SK-N-SH (cell line): ENCODE measurements around the gene UFSP2. TPM values are rescaled to one million over a fixed set of nuclear protein-coding genes. Genes with fewer than 3 reads are reported as not detected.

Source experiments
- CTCF ChIA-PET: fragments of 300-600, 350-600 bp; formaldehyde crosslinking; extraction: SDS; loops from one replicate; lab custom pipeline; 2021; lab: Yijun Ruan, JAX
- POLR2A ChIA-PET: fragments of 350-600 bp; sonication (Branson Sonifier 250); formaldehyde crosslinking; extraction: SDS; loops from one replicate; lab custom pipeline; 2020; ENCODE audit warnings: antibody characterized with exemption, inconsistent platforms; lab: Yijun Ruan, JAX
- DNase-seq: peaks from one replicate; pipeline ENCODE4 v3.0.0; 2012
- H2AFZ ChIP-seq: fragments of 200-600 bp; sonication (generic); 2 replicates; pipeline ENCODE4 v1.8.1; 2016; ENCODE audit warnings: antibody characterized with exemption, mild to moderate bottlenecking, low read depth
- H3F3A ChIP-seq: fragments of 200-600 bp; sonication (generic); replicated peaks from 2 replicates; pipeline ENCODE3; 2016; ENCODE audit warnings: antibody characterized with exemption, mild to moderate bottlenecking; ENCODE audit not compliant: insufficient read depth
- H3K27ac ChIP-seq, 2 experiments: fragments of 200-500 bp in 1 of 2; fragments of 200-600 bp in 1 of 2; sonication (Bioruptor generic) in 1 of 2; sonication (generic), shearing (Covaris generic) in 1 of 2; 2 replicates each; pipeline versions ENCODE4 v1.5.1 to v1.6.1; 2014 to 2016; ENCODE audit warnings: low read depth in 2 of 2, inconsistent platforms in 1 of 2, low read length in 1 of 2, mild to moderate bottlenecking in 1 of 2, mixed read lengths in 1 of 2
- H3K27me3 ChIP-seq: fragments of 200-600 bp; sonication (generic), shearing (Covaris generic); 2 replicates; pipeline ENCODE4 v1.6.1; 2016; ENCODE audit warnings: mixed run types; ENCODE audit not compliant: insufficient read depth
- H3K36me3 ChIP-seq, 2 experiments: fragments of 200-500 bp in 1 of 2; fragments of 200-600 bp in 1 of 2; sonication (Bioruptor generic) in 1 of 2; sonication (generic) in 1 of 2; replicated peaks in 1 of 2; 2 replicates each; pipeline versions ENCODE3 to v1.5.1; 2014 to 2016; ENCODE audit warnings: low read length in 1 of 2, mild to moderate bottlenecking in 1 of 2; ENCODE audit not compliant: insufficient read depth in 2 of 2, control insufficient read depth in 1 of 2
- H3K4me1 ChIP-seq, 2 experiments: fragments of 200-500 bp in 1 of 2; fragments of 200-600 bp in 1 of 2; sonication (Bioruptor generic) in 1 of 2; sonication (generic), shearing (Covaris generic) in 1 of 2; 2 replicates each; pipeline versions ENCODE4 v1.5.1 to v1.6.1; 2014 to 2016; ENCODE audit warnings: low read depth in 1 of 2, low read length in 1 of 2, mixed run types in 1 of 2; ENCODE audit not compliant: insufficient read depth in 2 of 2, control insufficient read depth in 1 of 2
- H3K4me2 ChIP-seq: fragments of 200-600 bp; sonication (generic), shearing (Covaris generic); 2 replicates; pipeline ENCODE4 v1.6.1; 2017; ENCODE audit warnings: mixed run types
- H3K4me3 ChIP-seq, 2 experiments: fragments of 200-500 bp in 1 of 2; fragments of 200-600 bp in 1 of 2; sonication (Bioruptor generic) in 1 of 2; sonication (generic), shearing (Covaris generic) in 1 of 2; 2 replicates each; pipeline versions ENCODE4 v1.5.1 to v1.8.1; 2014 to 2016; ENCODE audit warnings: low read depth in 2 of 2, inconsistent platforms in 1 of 2, low read length in 1 of 2, mild to moderate bottlenecking in 1 of 2, mixed read lengths in 1 of 2, moderate library complexity in 1 of 2
- H3K79me2 ChIP-seq: fragments of 200-600 bp; sonication (generic); 2 replicates; pipeline ENCODE4 v1.8.1; 2017; ENCODE audit warnings: mild to moderate bottlenecking; ENCODE audit not compliant: insufficient read depth
- H3K9ac ChIP-seq: fragments of 200-600 bp; sonication (generic); 2 replicates; pipeline ENCODE4 v1.6.1; 2017; ENCODE audit warnings: mixed run types
- H3K9me2 ChIP-seq: fragments of 200-600 bp; sonication (generic); 2 replicates; pipeline ENCODE4 v1.6.1; 2017; ENCODE audit warnings: mixed run types
- H3K9me3 ChIP-seq: fragments of 200-600 bp; sonication (generic); 2 replicates; pipeline ENCODE4 v1.6.1; 2017; ENCODE audit warnings: mixed run types, mild to moderate bottlenecking, moderate library complexity
- H4K20me1 ChIP-seq: fragments of 200-600 bp; sonication (generic); 2 replicates; pipeline ENCODE4 v1.6.1; 2017; ENCODE audit warnings: mild to moderate bottlenecking, mixed run types; ENCODE audit not compliant: insufficient read depth
- CHD2 ChIP-seq: fragments of 150-350 bp; IDR thresholded peaks from 2 replicates; pipeline ENCODE4 v1.6.1; 2018; ENCODE audit warnings: low read length; ENCODE audit not compliant: partially characterized antibody
- EP300 ChIP-seq, 2 experiments: IDR thresholded peaks; 2 replicates each; pipeline versions ENCODE4 v1.4.0 to v1.6.1; 2012; ENCODE audit warnings: borderline replicate concordance in 1 of 2, low read depth in 1 of 2, low read length in 1 of 2
- EZH2phosphoT487 ChIP-seq: fragments of 200-600 bp; sonication (generic); IDR thresholded peaks from 2 replicates; pipeline ENCODE4 v1.6.1; 2017; ENCODE audit warnings: low read depth, mixed run types, mild to moderate bottlenecking, antibody characterized with exemption, moderate library complexity, borderline replicate concordance
- FOXM1 ChIP-seq: IDR thresholded peaks from 2 replicates; pipeline ENCODE4 v1.4.0; 2012; ENCODE audit warnings: low read depth, mild to moderate bottlenecking
- GABPA ChIP-seq: IDR thresholded peaks from 2 replicates; pipeline ENCODE4 v1.4.0; 2012; ENCODE audit warnings: low read depth, mild to moderate bottlenecking
- JUND ChIP-seq: IDR thresholded peaks from 2 replicates; pipeline ENCODE4 v1.4.0; 2012
- NRF1 ChIP-seq: IDR thresholded peaks from 2 replicates; pipeline ENCODE4 v1.6.1; 2012; ENCODE audit warnings: low read depth, mild to moderate bottlenecking, low read length
- POLR2AphosphoS5 ChIP-seq: IDR thresholded peaks from 2 replicates; pipeline ENCODE4 v1.6.1; 2012; ENCODE audit warnings: low read depth, low read length
- RFX5 ChIP-seq: IDR thresholded peaks from 2 replicates; pipeline ENCODE4 v1.6.1; 2012; ENCODE audit warnings: mild to moderate bottlenecking, improper control_type of control experiment, low read length
- SIN3A ChIP-seq: IDR thresholded peaks from 2 replicates; pipeline ENCODE4 v1.6.1; 2012; ENCODE audit warnings: low read depth, mild to moderate bottlenecking, low read length, moderate library complexity, borderline replicate concordance
- YY1 ChIP-seq: IDR thresholded peaks from 2 replicates; pipeline ENCODE4 v1.4.0; 2012; ENCODE audit warnings: low read depth, mild to moderate bottlenecking
- WGBS: methylation state at CpG from one replicate; pipeline ENCODE4 v1.1.6; 2017; ENCODE audit warnings: low lambda C conversion rate; 5-methylcytosine and 5-hydroxymethylcytosine counted together
- polyA plus RNA-seq, 3 experiments: library from polyadenylated mRNA; depleted of rRNA; stranded (reverse); fragments of >200 nt; gene quantifications; 2 replicates each; pipeline ENCODE4 v1.2.3, GENCODE V29; 2012
- TF ChIP-seq, protein P1 (sequence below): fragments of 150-350 bp; IDR thresholded peaks from 2 replicates; pipeline ENCODE4 v1.6.1; 2017; ENCODE audit warnings: antibody characterized with exemption, low read length, low read depth, borderline replicate concordance
- TF ChIP-seq, protein P2 (sequence below): IDR thresholded peaks from 2 replicates; pipeline ENCODE4 v1.6.1; 2012; ENCODE audit warnings: mild to moderate bottlenecking, low read depth, low read length, moderate library complexity
- TF ChIP-seq, protein P3 (sequence below): IDR thresholded peaks from 2 replicates; pipeline ENCODE4 v1.4.0; 2012; ENCODE audit warnings: low read depth, borderline replicate concordance
- TF ChIP-seq, protein P4 (sequence below): IDR thresholded peaks from 2 replicates; pipeline ENCODE4 v1.4.0; 2012; ENCODE audit warnings: low read depth, borderline replicate concordance

Gene UFSP2
- polyA plus RNA-seq, 1 of the 3 experiments (the other 2 are of a cell fraction) = 15.5 TPM

DNA sequence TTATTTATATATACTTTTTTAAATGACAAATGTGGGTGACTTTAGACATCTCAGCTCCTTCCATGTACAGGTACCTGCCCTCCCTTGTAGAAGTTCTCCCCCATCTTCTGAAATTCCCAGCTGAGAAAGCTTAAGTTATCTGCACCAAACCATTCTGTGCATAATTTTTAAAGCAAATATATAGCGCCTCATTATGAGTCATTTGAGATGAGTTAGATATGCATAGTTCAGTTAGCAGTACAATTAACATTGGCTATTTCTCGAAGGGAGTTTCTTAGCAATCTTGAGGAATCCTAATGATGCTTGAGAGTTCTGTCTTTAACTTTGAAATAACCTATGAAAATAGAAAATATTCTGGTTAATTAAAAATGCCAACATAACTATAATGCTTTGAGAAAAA lies 19.4 kb upstream of the UFSP2 start:
- CTCF ChIA-PET = no interaction called here

DNA sequence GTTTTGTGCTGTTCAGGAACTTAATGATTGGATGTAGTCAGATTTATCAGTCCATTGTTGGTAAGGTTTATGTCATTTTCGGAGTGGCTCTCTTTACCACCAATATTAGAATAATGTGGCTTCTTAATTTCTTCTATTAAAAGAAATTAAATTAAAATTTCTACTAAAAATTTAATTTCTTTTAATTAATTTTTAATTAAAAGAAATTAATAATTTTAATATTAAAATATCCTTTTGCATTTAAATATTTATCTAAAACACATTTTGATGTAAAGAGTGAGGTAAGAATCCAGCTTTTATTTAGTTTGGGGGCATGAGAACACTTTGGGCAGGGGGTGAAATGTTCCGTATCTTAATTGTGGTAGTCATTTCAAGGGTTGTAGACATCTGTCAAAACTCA lies 15.7 kb upstream of the UFSP2 start:
- no peaks in the 10 kb centered on the region for H3K9me2 ChIP-seq
- no peak for TF ChIP-seq FOXM1
- TF ChIP-seq, protein P1, sequence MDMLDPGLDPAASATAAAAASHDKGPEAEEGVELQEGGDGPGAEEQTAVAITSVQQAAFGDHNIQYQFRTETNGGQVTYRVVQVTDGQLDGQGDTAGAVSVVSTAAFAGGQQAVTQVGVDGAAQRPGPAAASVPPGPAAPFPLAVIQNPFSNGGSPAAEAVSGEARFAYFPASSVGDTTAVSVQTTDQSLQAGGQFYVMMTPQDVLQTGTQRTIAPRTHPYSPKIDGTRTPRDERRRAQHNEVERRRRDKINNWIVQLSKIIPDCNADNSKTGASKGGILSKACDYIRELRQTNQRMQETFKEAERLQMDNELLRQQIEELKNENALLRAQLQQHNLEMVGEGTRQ = no peak
- no peak for TF ChIP-seq SIN3A
- no peak for TF ChIP-seq RFX5
- H4K20me1 ChIP-seq = no peaks in the 10 kb centered on the region
- no peaks in the 10 kb centered on the region for H3K27me3 ChIP-seq
- H3K4me2 ChIP-seq = no peak overlapping the region
- H3F3A ChIP-seq = no peaks in the 10 kb centered on the region
- H3K36me3 ChIP-seq = no peaks in the 10 kb centered on the region
- no peaks in the 10 kb centered on the region for H3K4me1 ChIP-seq
- H3K9ac ChIP-seq = no peak overlapping the region
- H2AFZ ChIP-seq = no peak overlapping the region
- H3K4me3 ChIP-seq = no peak overlapping the region
- POLR2A ChIA-PET = no interaction called here
- no peak overlapping the region for H3K27ac ChIP-seq
- CTCF ChIA-PET = no interaction called here
- DNase-seq = no peak
- 83% methylated on average over 2 of the region's 2 CpGs for WGBS
- H3K79me2 ChIP-seq = no peaks in the 10 kb centered on the region
- H3K9me3 ChIP-seq = no peaks in the 10 kb centered on the region

More for the DNA sequence above, 19.4 kb upstream of the UFSP2 start:
- Histone ChIP-seq H3K27ac (no peak overlapping the region), H3F3A (no peaks in the 10 kb centered on the region), H3K9me3 (no peaks in the 10 kb centered on the region), H3K27me3 (no peaks in the 10 kb centered on the region), H3K4me2 (no peak overlapping the region), H3K9ac (no peak overlapping the region), H4K20me1 (no peaks in the 10 kb centered on the region), H3K4me3 (no peak overlapping the region), H3K79me2 (no peaks in the 10 kb centered on the region), H2AFZ (no peak overlapping the region), H3K4me1 (no peaks in the 10 kb centered on the region), H3K36me3 (no peaks in the 10 kb centered on the region), H3K9me2 (no peaks in the 10 kb centered on the region)
- no peak for DNase-seq
- no peak for TF ChIP-seq GABPA
- WGBS = 80% methylated on average over 2 of the region's 2 CpGs
- POLR2A ChIA-PET = no interaction called here

DNA sequence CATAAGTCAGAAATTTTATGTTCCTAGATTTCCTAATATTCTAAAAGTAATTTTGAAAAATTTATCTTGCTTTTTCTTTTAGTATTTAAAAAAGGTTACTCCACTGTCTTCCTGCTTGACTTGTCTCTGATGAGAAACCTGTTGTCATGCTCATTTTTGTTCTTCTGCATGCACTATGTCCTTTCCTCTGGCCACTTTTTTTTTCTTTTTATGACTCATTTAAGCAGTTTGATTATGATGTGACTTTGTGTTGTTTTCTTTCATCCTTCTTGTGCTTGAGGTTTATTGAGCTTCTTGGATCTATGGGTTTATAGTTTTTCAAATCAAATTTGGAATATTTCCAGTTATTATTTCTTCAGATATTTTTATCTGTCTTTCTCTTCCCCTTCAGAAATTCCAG lies 12.0 kb upstream of the UFSP2 start:
- H3K4me2 ChIP-seq = no peak overlapping the region
- no peaks in the 10 kb centered on the region for H3K9me2 ChIP-seq
- ChIA-PET POLR2A (no interaction called here), CTCF (interaction anchor here (0.9 kb wide), 1 partner anchor 11 kb away, joined by 4 read pairs; no protein-coding TSS in a partner anchor)
- no peaks in the 10 kb centered on the region for H3K9me3 ChIP-seq
- H3K9ac ChIP-seq = no peak overlapping the region
- no peaks in the 10 kb centered on the region; a peak in 1 of 4 replicates for H3K4me1 ChIP-seq
- no peak for DNase-seq
- H2AFZ ChIP-seq = no peak overlapping the region
- H4K20me1 ChIP-seq = no peaks in the 10 kb centered on the region
- no peaks in the 10 kb centered on the region for H3F3A ChIP-seq
- no peaks in the 10 kb centered on the region for H3K27me3 ChIP-seq
- no peaks in the 10 kb centered on the region for H3K79me2 ChIP-seq
- no peak overlapping the region for H3K27ac ChIP-seq
- H3K4me3 ChIP-seq = no peak overlapping the region
- H3K36me3 ChIP-seq = no peaks in the 10 kb centered on the region
- TF ChIP-seq, protein P2, sequence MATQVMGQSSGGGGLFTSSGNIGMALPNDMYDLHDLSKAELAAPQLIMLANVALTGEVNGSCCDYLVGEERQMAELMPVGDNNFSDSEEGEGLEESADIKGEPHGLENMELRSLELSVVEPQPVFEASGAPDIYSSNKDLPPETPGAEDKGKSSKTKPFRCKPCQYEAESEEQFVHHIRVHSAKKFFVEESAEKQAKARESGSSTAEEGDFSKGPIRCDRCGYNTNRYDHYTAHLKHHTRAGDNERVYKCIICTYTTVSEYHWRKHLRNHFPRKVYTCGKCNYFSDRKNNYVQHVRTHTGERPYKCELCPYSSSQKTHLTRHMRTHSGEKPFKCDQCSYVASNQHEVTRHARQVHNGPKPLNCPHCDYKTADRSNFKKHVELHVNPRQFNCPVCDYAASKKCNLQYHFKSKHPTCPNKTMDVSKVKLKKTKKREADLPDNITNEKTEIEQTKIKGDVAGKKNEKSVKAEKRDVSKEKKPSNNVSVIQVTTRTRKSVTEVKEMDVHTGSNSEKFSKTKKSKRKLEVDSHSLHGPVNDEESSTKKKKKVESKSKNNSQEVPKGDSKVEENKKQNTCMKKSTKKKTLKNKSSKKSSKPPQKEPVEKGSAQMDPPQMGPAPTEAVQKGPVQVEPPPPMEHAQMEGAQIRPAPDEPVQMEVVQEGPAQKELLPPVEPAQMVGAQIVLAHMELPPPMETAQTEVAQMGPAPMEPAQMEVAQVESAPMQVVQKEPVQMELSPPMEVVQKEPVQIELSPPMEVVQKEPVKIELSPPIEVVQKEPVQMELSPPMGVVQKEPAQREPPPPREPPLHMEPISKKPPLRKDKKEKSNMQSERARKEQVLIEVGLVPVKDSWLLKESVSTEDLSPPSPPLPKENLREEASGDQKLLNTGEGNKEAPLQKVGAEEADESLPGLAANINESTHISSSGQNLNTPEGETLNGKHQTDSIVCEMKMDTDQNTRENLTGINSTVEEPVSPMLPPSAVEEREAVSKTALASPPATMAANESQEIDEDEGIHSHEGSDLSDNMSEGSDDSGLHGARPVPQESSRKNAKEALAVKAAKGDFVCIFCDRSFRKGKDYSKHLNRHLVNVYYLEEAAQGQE = no peak
- TF ChIP-seq YY1 (no peak), RFX5 (no peak), JUND (no peak), CHD2 (no peak), EZH2phosphoT487 (no peak), EP300 (IDR thresholded peaks at IDR 0.05; ENCODE audit: borderline replicate concordance in 1 of 2, low read depth in 1 of 2, low read length in 1 of 2) (no peak), NRF1 (no peak), POLR2AphosphoS5 (no peak)
- TF ChIP-seq, protein P3, sequence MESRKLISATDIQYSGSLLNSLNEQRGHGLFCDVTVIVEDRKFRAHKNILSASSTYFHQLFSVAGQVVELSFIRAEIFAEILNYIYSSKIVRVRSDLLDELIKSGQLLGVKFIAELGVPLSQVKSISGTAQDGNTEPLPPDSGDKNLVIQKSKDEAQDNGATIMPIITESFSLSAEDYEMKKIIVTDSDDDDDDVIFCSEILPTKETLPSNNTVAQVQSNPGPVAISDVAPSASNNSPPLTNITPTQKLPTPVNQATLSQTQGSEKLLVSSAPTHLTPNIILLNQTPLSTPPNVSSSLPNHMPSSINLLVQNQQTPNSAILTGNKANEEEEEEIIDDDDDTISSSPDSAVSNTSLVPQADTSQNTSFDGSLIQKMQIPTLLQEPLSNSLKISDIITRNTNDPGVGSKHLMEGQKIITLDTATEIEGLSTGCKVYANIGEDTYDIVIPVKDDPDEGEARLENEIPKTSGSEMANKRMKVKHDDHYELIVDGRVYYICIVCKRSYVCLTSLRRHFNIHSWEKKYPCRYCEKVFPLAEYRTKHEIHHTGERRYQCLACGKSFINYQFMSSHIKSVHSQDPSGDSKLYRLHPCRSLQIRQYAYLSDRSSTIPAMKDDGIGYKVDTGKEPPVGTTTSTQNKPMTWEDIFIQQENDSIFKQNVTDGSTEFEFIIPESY = no peak
- TF ChIP-seq, protein P4, sequence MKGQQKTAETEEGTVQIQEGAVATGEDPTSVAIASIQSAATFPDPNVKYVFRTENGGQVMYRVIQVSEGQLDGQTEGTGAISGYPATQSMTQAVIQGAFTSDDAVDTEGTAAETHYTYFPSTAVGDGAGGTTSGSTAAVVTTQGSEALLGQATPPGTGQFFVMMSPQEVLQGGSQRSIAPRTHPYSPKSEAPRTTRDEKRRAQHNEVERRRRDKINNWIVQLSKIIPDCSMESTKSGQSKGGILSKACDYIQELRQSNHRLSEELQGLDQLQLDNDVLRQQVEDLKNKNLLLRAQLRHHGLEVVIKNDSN = no peak
